Astrocyte of the cerebellum (primary cell): ENCODE data around the gene RAPGEF5.

Source experiments
- DNase-seq: peaks from one replicate; pipeline ENCODE4 v3.0.0-alpha.2; 2011; ENCODE audit warnings: low read depth
- H3K4me3 ChIP-seq: 2 replicates; pipeline ENCODE4 v1.5.1; 2011; ENCODE audit warnings: mild to moderate bottlenecking, low read depth, low read length, moderate library complexity
- CTCF ChIP-seq: IDR thresholded peaks from 2 replicates; pipeline ENCODE4 v1.5.1; 2012; ENCODE audit warnings: low read length, low read depth, moderate library complexity, mild to moderate bottlenecking; ENCODE audit errors: missing control alignments
- in situ Hi-C: cut with HindIII; loops from 2 replicates; pipeline ENCODE4 v1.10.0; 2017; ENCODE audit warnings: low sequenced_read_pairs

The RAPGEF5 gene

GRCh38 chr7:22256541-22257096 is 100.3 kb downstream of the RAPGEF5 start:
- in situ Hi-C loops, result no loop called here
- DNase-seq, result no peak
- H3K4me3 ChIP-seq, result no peak overlapping the region
- no peak for TF ChIP-seq CTCF

GRCh38 chr7:22255834-22256233 is 101.1 kb downstream of the RAPGEF5 start:
- in situ Hi-C loops, result no loop called here
- no peak for DNase-seq
- no peak overlapping the region for H3K4me3 ChIP-seq
- no peak for TF ChIP-seq CTCF

GRCh38 chr7:22255342-22255741 is 101.6 kb downstream of the RAPGEF5 start:
- no peak for DNase-seq
- in situ Hi-C loops, result no loop called here
- no peak overlapping the region for H3K4me3 ChIP-seq
- no peak for TF ChIP-seq CTCF

- DNase-seq, result no peak
- in situ Hi-C loops, result no loop called here
- TF ChIP-seq CTCF, result no peak
- no peak overlapping the region for H3K4me3 ChIP-seq
Observed at GRCh38 chr7:22252936-22253536, 103.9 kb downstream of the RAPGEF5 start.

- in situ Hi-C loops, result no loop called here
Observed at GRCh38 chr7:22252016-22252415, 104.9 kb downstream of the RAPGEF5 start.

GRCh38 chr7:22251281-22251680 is 105.7 kb downstream of the RAPGEF5 start:
- H3K4me3 ChIP-seq, result no peak overlapping the region
- no peak for TF ChIP-seq CTCF
- in situ Hi-C loops, result no loop called here
- no peak for DNase-seq

More at GRCh38 chr7:22252016-22252415, 104.9 kb downstream of the RAPGEF5 start:
- no peak for TF ChIP-seq CTCF
- H3K4me3 ChIP-seq, result no peak overlapping the region
- DNase-seq, result no peak

GRCh38 chr7:22250390-22250789 is 106.6 kb downstream of the RAPGEF5 start:
- DNase-seq, result no peak
- in situ Hi-C loops, result no loop called here
- TF ChIP-seq CTCF, result no peak
- no peak overlapping the region for H3K4me3 ChIP-seq
